MCF 10A (cell line): ENCODE data around the gene RAB1B. TPM values are rescaled to one million over a fixed set of nuclear protein-coding genes. Genes with fewer than 3 reads are reported as not detected.

Experiments
- BruUV-seq: library from RNA; stranded (reverse); fragments of 400-500 nt; replicated peaks from 2 replicates; lab custom pipeline; 2021; lab: Mats Ljungman, UMichigan
- CTCF ChIA-PET: fragments of 300-600 bp; sonication (Branson Sonifier 250); formaldehyde crosslinking; extraction: SDS; loops from one replicate; lab custom pipeline; 2021; ENCODE audit warnings: antibody characterized with exemption, inconsistent platforms; lab: Yijun Ruan, JAX
- POLR2A ChIA-PET: fragments of 300-600, 350-650 bp; sonication (Branson Sonifier 250); formaldehyde crosslinking; extraction: SDS; loops from one replicate; lab custom pipeline; 2020; ENCODE audit warnings: antibody characterized with exemption, inconsistent platforms; lab: Yijun Ruan, JAX
- DNase-seq: peaks from one replicate; pipeline ENCODE4 v3.0.0-alpha.2; 2018; ENCODE audit not compliant: unreplicated experiment
- H3K27ac Mint-ChIP-seq: one replicate; pipeline ENCODE4 v1.8.0; 2022; ENCODE audit warnings: mild to moderate bottlenecking, low read depth, mixed read lengths; ENCODE audit not compliant: unreplicated experiment
- H3K27me3 Mint-ChIP-seq: one replicate; pipeline ENCODE4 v1.8.0; 2022; ENCODE audit warnings: mixed read lengths; ENCODE audit not compliant: insufficient read depth, unreplicated experiment
- H3K36me3 Mint-ChIP-seq: one replicate; pipeline ENCODE4 v1.8.0; 2022; ENCODE audit warnings: mild to moderate bottlenecking, moderate library complexity, mixed read lengths; ENCODE audit not compliant: insufficient read depth, unreplicated experiment
- H3K4me1 Mint-ChIP-seq: one replicate; pipeline ENCODE4 v1.8.0; 2022; ENCODE audit warnings: mixed read lengths; ENCODE audit not compliant: insufficient read depth, unreplicated experiment
- H3K4me3 Mint-ChIP-seq: one replicate; pipeline ENCODE4 v1.8.0; 2022; ENCODE audit warnings: mild to moderate bottlenecking, moderate library complexity, mixed read lengths; ENCODE audit not compliant: unreplicated experiment
- H3K9me3 Mint-ChIP-seq: one replicate; pipeline ENCODE4 v1.8.0; 2022; ENCODE audit warnings: mixed read lengths; ENCODE audit not compliant: unreplicated experiment
- CTCF ChIP-seq: fragments of 200-600 bp; IDR thresholded peaks from one replicate; pipeline ENCODE4 v1.8.0; 2022; ENCODE audit warnings: antibody characterized with exemption, mild to moderate bottlenecking; ENCODE audit not compliant: unreplicated experiment
- intact Hi-C: fragments of 100-400 bp; cut with micrococcal nuclease; formaldehyde crosslinking; loops from 2 replicates; pipeline ENCODE4 v1.14.1; 2022
- total RNA-seq: library from RNA; stranded (reverse); gene quantifications from 2 replicates; pipeline ENCODE4 v1.2.3, GENCODE V29; 2022

RAB1B gene
- total RNA-seq, 1 experiment from 2014 or later, result 87.0 TPM

DNA sequence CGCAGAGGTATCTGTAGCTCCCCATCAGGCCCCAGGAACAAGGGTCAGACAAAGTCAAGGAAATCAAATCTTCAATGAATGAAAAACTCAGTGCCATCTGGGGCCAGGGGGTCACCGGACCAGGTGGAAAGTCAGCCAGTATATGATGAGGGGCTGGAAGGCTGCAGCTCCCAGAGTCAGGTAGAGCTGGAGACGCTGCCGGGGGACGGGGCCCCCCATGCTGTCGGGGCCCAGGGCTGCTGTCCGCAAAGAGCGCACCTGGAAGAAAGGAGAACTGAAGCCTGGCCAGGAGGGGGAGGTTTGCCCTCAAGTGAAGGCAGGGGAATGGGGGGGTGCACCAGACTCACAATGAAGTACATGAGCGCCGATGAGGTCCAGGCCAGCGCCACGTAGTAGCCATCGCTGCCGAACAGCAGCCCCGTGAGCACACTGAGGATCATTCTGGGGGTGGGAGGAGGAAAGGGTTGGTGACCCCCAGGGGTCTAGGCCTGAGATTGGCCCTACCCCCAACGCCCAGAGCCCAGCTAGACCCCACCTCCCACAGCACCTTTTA lies 16.2 kb downstream of the RAB1B start:
- POLR2A ChIA-PET, result interaction anchor here (0.7 kb wide), 1 partner anchor 55 kb away, joined by 3 read pairs; no protein-coding TSS in a partner anchor
- no TSS peak for BruUV-seq
- H3K4me1 Mint-ChIP-seq, result no peaks in the 10 kb centered on the region

GRCh38 chr11:66285250-66285947 lies 17.0 kb downstream of the RAB1B start:
- ChIA-PET CTCF (interaction anchor here (0.6 to 0.8 kb wide), 3 partner anchors 62 to 217 kb away, joined by 3 read pairs; no protein-coding TSS in a partner anchor), POLR2A (interaction anchor here (4.6 kb wide), 1 partner anchor 60 kb away, joined by 27 read pairs; the partner anchor contains the start of gene BRMS1)
- intact Hi-C loops, result no loop called here
- peaks cover 12% of the 10 kb centered on the region for H3K36me3 Mint-ChIP-seq
- no peak overlapping the region for H3K4me3 Mint-ChIP-seq
- H3K9me3 Mint-ChIP-seq, result no peaks in the 10 kb centered on the region
- H3K27ac Mint-ChIP-seq, result no peak overlapping the region
- no peak for TF ChIP-seq CTCF
- H3K27me3 Mint-ChIP-seq, result no peaks in the 10 kb centered on the region
- BruUV-seq, result no TSS peak
- H3K4me1 Mint-ChIP-seq, result peaks cover 6% of the 10 kb centered on the region
- no peak for DNase-seq

More for the DNA sequence above, 16.2 kb downstream of the RAB1B start:
- no peak for TF ChIP-seq CTCF
- peaks cover 4% of the 10 kb centered on the region for H3K27me3 Mint-ChIP-seq
- no peak overlapping the region for H3K27ac Mint-ChIP-seq
- CTCF ChIA-PET, result interaction anchor here (0.7 to 0.8 kb wide), 4 partner anchors 14 to 105 kb away, joined by 3 to 4 read pairs (median 4); partner anchors contain the start of gene SLC29A2
- DNase-seq, result no peak
- intact Hi-C loops, result no loop called here
- H3K36me3 Mint-ChIP-seq, result peaks cover 12% of the 10 kb centered on the region
- no peak overlapping the region for H3K4me3 Mint-ChIP-seq
- no peaks in the 10 kb centered on the region for H3K9me3 Mint-ChIP-seq

DNA sequence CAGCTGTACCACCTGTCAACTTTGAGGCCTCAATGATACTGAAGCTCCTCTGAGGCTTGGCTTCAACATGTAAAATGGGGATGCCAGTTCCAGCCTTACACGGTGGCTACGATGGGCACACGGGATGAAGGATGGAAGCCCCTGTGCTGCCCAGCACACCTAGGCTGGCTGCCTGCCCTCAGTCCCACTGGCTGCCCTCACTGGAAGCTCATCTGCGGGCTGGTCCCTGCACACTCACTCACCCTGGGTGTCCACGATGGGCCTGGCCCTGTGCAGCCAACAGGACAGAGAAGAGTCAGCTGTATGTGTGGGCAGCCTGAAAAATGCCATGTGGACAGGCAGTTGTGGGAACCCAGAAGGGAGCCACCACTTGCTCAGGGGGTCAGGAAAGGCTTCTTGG lies 18.3 kb downstream of the RAB1B start:
- Mint-ChIP-seq H3K36me3 (peaks cover 12% of the 10 kb centered on the region), H3K4me3 (peak overlapping the region; percentile 38), H3K27me3 (no peaks in the 10 kb centered on the region), H3K9me3 (no peaks in the 10 kb centered on the region), H3K4me1 (peaks cover 7% of the 10 kb centered on the region), H3K27ac (no peak overlapping the region)
- ChIA-PET POLR2A (interaction anchor here (0.5 to 4.6 kb wide), 4 partner anchors 19 to 951 kb away, joined by 3 to 27 read pairs (median 4); partner anchors contain the start of genes BRMS1 and RAB1B), CTCF (interaction anchor here (1.3 kb wide), 1 partner anchor 65 kb away, joined by 5 read pairs; no protein-coding TSS in a partner anchor)
- no peak for DNase-seq
- no peak for TF ChIP-seq CTCF
- intact Hi-C loops, result no loop called here
- no TSS peak for BruUV-seq
